ENCODE results near the gene DIS3L2.

Gene DIS3L2

DNA sequence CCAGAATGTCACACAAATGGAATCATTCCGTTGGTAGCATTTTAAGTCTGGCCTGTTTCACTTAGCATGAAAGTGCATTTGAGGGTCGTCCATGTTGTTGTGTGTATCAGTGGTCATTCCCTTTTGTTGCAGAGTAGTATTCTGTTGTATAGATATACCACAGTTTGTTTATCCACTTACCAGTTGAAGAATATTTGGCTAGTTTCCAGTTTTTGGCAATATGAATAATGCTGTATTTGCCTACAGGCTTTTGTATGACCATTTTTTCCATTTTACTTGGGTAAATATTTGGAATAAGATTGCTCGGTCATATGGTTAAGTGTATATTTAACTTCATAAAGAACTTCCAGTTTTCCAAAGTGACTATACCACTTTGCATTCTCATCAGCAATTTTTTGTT lies 317.0 kb downstream of the DIS3L2 start:
- Histone ChIP-seq H2AFZ (ENCODE audit: low read length) (no peak overlapping the region), H3K9ac (ENCODE audit: low read depth, low read length, poor library complexity) (no peak overlapping the region), H3K27ac (replicated peaks; ENCODE audit: low read length) (no peak overlapping the region), H2BK12ac (ENCODE audit: low read length) (no peak overlapping the region), H3K4me2 (ENCODE audit: insufficient read depth, low read length, poor library complexity, severe bottlenecking) (no peak overlapping the region), H4K8ac (ENCODE audit: low read depth, low read length) (no peak overlapping the region), H3K18ac (ENCODE audit: low read length) (no peak overlapping the region), H3K4ac (ENCODE audit: low read length) (no peak overlapping the region), H2BK120ac (ENCODE audit: low read depth, low read length) (no peak overlapping the region), H3K23ac (ENCODE audit: low read depth, low read length, poor library complexity) (no peak overlapping the region), H4K91ac (ENCODE audit: low read depth, low read length, poor library complexity) (no peak overlapping the region), H3K27me3 (ENCODE audit: control insufficient read depth in 3 of 3, insufficient read depth in 3 of 3, low read depth in 1 of 3, low read length in 3 of 3) (no peaks in the 10 kb centered on the region), H2AK5ac (ENCODE audit: low read depth, low read length) (no peak overlapping the region), H3K9me3 (replicated peaks in 1 of 2; ENCODE audit: control insufficient read depth in 2 of 2, insufficient read depth in 1 of 2, low read depth in 1 of 2, low read length in 2 of 2) (peaks cover 0 to 11% of the 10 kb centered on the region in 2 donors), H3K4me1 (ENCODE audit: control insufficient read depth in 2 of 2, insufficient read depth in 1 of 2, low read depth in 1 of 2, low read length in 2 of 2) (peaks cover 23 to 27% of the 10 kb centered on the region in 2 donors), H2BK15ac (ENCODE audit: low read length) (no peak overlapping the region), H3K4me3 (ENCODE audit: low read length in 2 of 2) (no peak overlapping the region), H3K14ac (ENCODE audit: low read length) (no peak overlapping the region), H3K79me1 (ENCODE audit: low read depth, low read length) (no peaks in the 10 kb centered on the region), H3K36me3 (replicated peaks in 1 of 2; ENCODE audit: control insufficient read depth in 2 of 2, insufficient read depth in 2 of 2, low read length in 2 of 2) (no peaks in the 10 kb centered on the region), H2BK5ac (ENCODE audit: low read length) (no peak overlapping the region)
- WGBS, 2 donors (ENCODE audit: extremely low coverage in 2 of 2, insufficient read length in 2 of 2, insufficient replicate concordance in 1 of 2): no CpG with 5 or more reads among the region's 3 CpGs
- DNase-seq (ENCODE audit: low spot score): no peak

DNA sequence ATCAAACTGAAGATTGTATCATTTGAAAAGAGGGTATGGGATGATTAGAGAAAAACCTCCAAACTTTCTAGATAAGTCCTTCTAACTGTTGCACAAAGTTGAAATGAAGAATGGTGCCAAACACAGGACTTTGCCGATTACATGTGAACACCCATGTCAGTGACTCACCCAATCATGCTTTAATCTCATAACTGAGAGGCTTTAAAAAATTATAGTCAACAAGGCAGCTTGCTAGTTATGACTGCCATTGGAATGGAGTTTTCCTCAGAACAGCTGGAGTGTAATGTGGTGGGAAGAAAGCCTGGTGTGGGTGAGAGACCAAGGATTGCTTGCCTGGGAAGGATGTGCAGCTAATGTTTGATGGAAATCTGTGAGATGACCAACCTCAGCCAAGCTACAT lies 318.8 kb downstream of the DIS3L2 start:
- Histone ChIP-seq H3K4me3 (ENCODE audit: low read length in 2 of 2) (no peak overlapping the region), H3K9ac (ENCODE audit: low read depth, low read length, poor library complexity) (no peak overlapping the region), H3K23ac (ENCODE audit: low read depth, low read length, poor library complexity) (no peak overlapping the region), H3K9me3 (replicated peaks in 1 of 2; ENCODE audit: control insufficient read depth in 2 of 2, insufficient read depth in 1 of 2, low read depth in 1 of 2, low read length in 2 of 2) (peaks cover 0 to 11% of the 10 kb centered on the region in 2 donors), H2BK5ac (ENCODE audit: low read length) (no peak overlapping the region), H3K27me3 (ENCODE audit: control insufficient read depth in 3 of 3, insufficient read depth in 3 of 3, low read depth in 1 of 3, low read length in 3 of 3) (no peaks in the 10 kb centered on the region), H3K79me1 (ENCODE audit: low read depth, low read length) (no peaks in the 10 kb centered on the region), H2BK15ac (ENCODE audit: low read length) (no peak overlapping the region), H4K91ac (ENCODE audit: low read depth, low read length, poor library complexity) (no peak overlapping the region), H2BK12ac (ENCODE audit: low read length) (no peak overlapping the region), H2AFZ (ENCODE audit: low read length) (no peak overlapping the region), H4K8ac (ENCODE audit: low read depth, low read length) (no peak overlapping the region), H3K27ac (replicated peaks; ENCODE audit: low read length) (no peak overlapping the region), H2AK5ac (ENCODE audit: low read depth, low read length) (no peak overlapping the region), H3K14ac (ENCODE audit: low read length) (no peak overlapping the region), H3K18ac (ENCODE audit: low read length) (no peak overlapping the region), H3K4me1 (ENCODE audit: control insufficient read depth in 2 of 2, insufficient read depth in 1 of 2, low read depth in 1 of 2, low read length in 2 of 2) (peaks cover 19 to 21% of the 10 kb centered on the region in 2 donors), H2BK120ac (ENCODE audit: low read depth, low read length) (no peak overlapping the region), H3K36me3 (replicated peaks in 1 of 2; ENCODE audit: control insufficient read depth in 2 of 2, insufficient read depth in 2 of 2, low read length in 2 of 2) (no peaks in the 10 kb centered on the region), H3K4me2 (ENCODE audit: insufficient read depth, low read length, poor library complexity, severe bottlenecking) (no peak overlapping the region), H3K4ac (ENCODE audit: low read length) (no peak overlapping the region)
- no CpG with 5 or more reads among the region's 1 CpG for WGBS, 2 donors (ENCODE audit: extremely low coverage in 2 of 2, insufficient read length in 2 of 2, insufficient replicate concordance in 1 of 2)
- DNase-seq (ENCODE audit: low spot score): no peak

DNA sequence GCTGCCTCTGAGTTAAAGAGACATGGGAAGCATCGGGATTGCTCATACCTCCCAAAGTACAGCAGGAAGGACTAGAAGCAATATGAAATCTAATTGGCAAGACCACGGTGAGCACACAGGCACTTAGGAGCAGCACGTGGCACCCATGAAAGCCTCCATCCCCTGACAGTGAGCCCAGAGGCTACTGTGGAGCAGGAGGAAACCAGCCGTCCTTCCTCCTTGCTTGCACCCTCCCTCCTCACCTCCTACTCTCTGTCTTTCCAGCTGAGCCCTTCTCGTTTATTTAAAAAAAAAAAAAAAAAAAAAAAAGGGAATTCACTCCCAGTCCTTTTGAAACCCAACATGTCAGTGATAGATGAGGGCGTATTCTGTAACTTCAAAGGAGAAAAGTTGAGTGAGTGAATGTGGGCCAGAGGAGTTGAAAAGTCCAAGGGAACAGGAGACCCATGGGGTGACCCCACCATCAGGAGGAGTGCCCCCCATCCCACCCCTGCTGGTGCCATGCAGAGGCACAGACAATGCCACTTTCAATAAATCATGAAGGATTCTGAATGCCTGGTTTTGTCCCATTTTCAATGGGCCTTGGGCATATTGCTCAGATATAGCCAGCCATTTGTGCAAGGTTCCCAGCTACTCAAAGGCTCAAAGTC lies 320.5 kb downstream of the DIS3L2 start:
- H3K9ac ChIP-seq (ENCODE audit: low read depth, low read length, poor library complexity): no peak overlapping the region
- H3K79me1 ChIP-seq (ENCODE audit: low read depth, low read length): no peaks in the 10 kb centered on the region
- no peak for DNase-seq (ENCODE audit: low spot score)
- peaks cover 10 to 13% of the 10 kb centered on the region in 2 donors for H3K4me1 ChIP-seq (ENCODE audit: control insufficient read depth in 2 of 2, insufficient read depth in 1 of 2, low read depth in 1 of 2, low read length in 2 of 2)
- no peak overlapping the region for H2BK12ac ChIP-seq (ENCODE audit: low read length)
- no peak overlapping the region for H3K4ac ChIP-seq (ENCODE audit: low read length)
- H3K27me3 ChIP-seq (ENCODE audit: control insufficient read depth in 3 of 3, insufficient read depth in 3 of 3, low read depth in 1 of 3, low read length in 3 of 3): no peaks in the 10 kb centered on the region
- H3K9me3 ChIP-seq (replicated peaks in 1 of 2; ENCODE audit: control insufficient read depth in 2 of 2, insufficient read depth in 1 of 2, low read depth in 1 of 2, low read length in 2 of 2): peaks cover 0 to 11% of the 10 kb centered on the region in 2 donors
- H3K14ac ChIP-seq (ENCODE audit: low read length): peak overlapping the region; percentile 72
- H3K18ac ChIP-seq (ENCODE audit: low read length): peak overlapping the region; percentile 84
- no peak overlapping the region for H3K23ac ChIP-seq (ENCODE audit: low read depth, low read length, poor library complexity)
- no peak overlapping the region for H4K91ac ChIP-seq (ENCODE audit: low read depth, low read length, poor library complexity)
- no peaks in the 10 kb centered on the region for H3K36me3 ChIP-seq (replicated peaks in 1 of 2; ENCODE audit: control insufficient read depth in 2 of 2, insufficient read depth in 2 of 2, low read length in 2 of 2)
- WGBS, 2 donors (ENCODE audit: extremely low coverage in 2 of 2, insufficient read length in 2 of 2, insufficient replicate concordance in 1 of 2): no CpG with 5 or more reads among the region's 6 CpGs
- no peak overlapping the region for H4K8ac ChIP-seq (ENCODE audit: low read depth, low read length)
- H3K4me2 ChIP-seq (ENCODE audit: insufficient read depth, low read length, poor library complexity, severe bottlenecking): no peak overlapping the region
- H3K27ac ChIP-seq (replicated peaks; ENCODE audit: low read length): peak overlapping the region; percentile 30
- H2BK15ac ChIP-seq (ENCODE audit: low read length): no peak overlapping the region
- H2BK120ac ChIP-seq (ENCODE audit: low read depth, low read length): no peak overlapping the region
- H2AK5ac ChIP-seq (ENCODE audit: low read depth, low read length): no peak overlapping the region
- H2AFZ ChIP-seq (ENCODE audit: low read length): no peak overlapping the region
- H3K4me3 ChIP-seq (ENCODE audit: low read length in 2 of 2): no peak overlapping the region
- H2BK5ac ChIP-seq (ENCODE audit: low read length): no peak overlapping the region

GRCh38 chr2:232282508-232283055 lies 321.1 kb downstream of the DIS3L2 start:
- no peak for DNase-seq (ENCODE audit: low spot score)
- no peak overlapping the region for H3K4me2 ChIP-seq (ENCODE audit: insufficient read depth, low read length, poor library complexity, severe bottlenecking)
- no peak overlapping the region for H3K4ac ChIP-seq (ENCODE audit: low read length)
- no peak overlapping the region for H4K91ac ChIP-seq (ENCODE audit: low read depth, low read length, poor library complexity)
- no peak overlapping the region for H2BK120ac ChIP-seq (ENCODE audit: low read depth, low read length)
- H3K9ac ChIP-seq (ENCODE audit: low read depth, low read length, poor library complexity): no peak overlapping the region
- no CpG with 5 or more reads among the region's 9 CpGs for WGBS, 2 donors (ENCODE audit: extremely low coverage in 2 of 2, insufficient read length in 2 of 2, insufficient replicate concordance in 1 of 2)
- H3K27ac ChIP-seq (replicated peaks; ENCODE audit: low read length): peak overlapping the region; percentile 57
- H3K79me1 ChIP-seq (ENCODE audit: low read depth, low read length): no peaks in the 10 kb centered on the region
- no peak overlapping the region for H3K4me3 ChIP-seq (ENCODE audit: low read length in 2 of 2)
- peaks cover 7 to 13% of the 10 kb centered on the region in 2 donors for H3K4me1 ChIP-seq (ENCODE audit: control insufficient read depth in 2 of 2, insufficient read depth in 1 of 2, low read depth in 1 of 2, low read length in 2 of 2)
- no peak overlapping the region for H2AFZ ChIP-seq (ENCODE audit: low read length)
- H3K27me3 ChIP-seq (ENCODE audit: control insufficient read depth in 3 of 3, insufficient read depth in 3 of 3, low read depth in 1 of 3, low read length in 3 of 3): no peaks in the 10 kb centered on the region
- H3K9me3 ChIP-seq (replicated peaks in 1 of 2; ENCODE audit: control insufficient read depth in 2 of 2, insufficient read depth in 1 of 2, low read depth in 1 of 2, low read length in 2 of 2): peaks cover 0 to 11% of the 10 kb centered on the region in 2 donors
- H2BK5ac ChIP-seq (ENCODE audit: low read length): no peak overlapping the region
- no peaks in the 10 kb centered on the region for H3K36me3 ChIP-seq (replicated peaks in 1 of 2; ENCODE audit: control insufficient read depth in 2 of 2, insufficient read depth in 2 of 2, low read length in 2 of 2)
- H3K14ac ChIP-seq (ENCODE audit: low read length): no peak overlapping the region
- H2BK12ac ChIP-seq (ENCODE audit: low read length): no peak overlapping the region
- H3K18ac ChIP-seq (ENCODE audit: low read length): no peak overlapping the region
- no peak overlapping the region for H4K8ac ChIP-seq (ENCODE audit: low read depth, low read length)
- H2AK5ac ChIP-seq (ENCODE audit: low read depth, low read length): no peak overlapping the region
- no peak overlapping the region for H2BK15ac ChIP-seq (ENCODE audit: low read length)
- no peak overlapping the region for H3K23ac ChIP-seq (ENCODE audit: low read depth, low read length, poor library complexity)
